ENCODE results near the gene ZSWIM5.
"Not testable (repeated sequence)": the region's sequence is repeated elsewhere in the genome, so short reads cannot be mapped to it uniquely, and the experiment has no call there.

The ZSWIM5 gene

DNA sequence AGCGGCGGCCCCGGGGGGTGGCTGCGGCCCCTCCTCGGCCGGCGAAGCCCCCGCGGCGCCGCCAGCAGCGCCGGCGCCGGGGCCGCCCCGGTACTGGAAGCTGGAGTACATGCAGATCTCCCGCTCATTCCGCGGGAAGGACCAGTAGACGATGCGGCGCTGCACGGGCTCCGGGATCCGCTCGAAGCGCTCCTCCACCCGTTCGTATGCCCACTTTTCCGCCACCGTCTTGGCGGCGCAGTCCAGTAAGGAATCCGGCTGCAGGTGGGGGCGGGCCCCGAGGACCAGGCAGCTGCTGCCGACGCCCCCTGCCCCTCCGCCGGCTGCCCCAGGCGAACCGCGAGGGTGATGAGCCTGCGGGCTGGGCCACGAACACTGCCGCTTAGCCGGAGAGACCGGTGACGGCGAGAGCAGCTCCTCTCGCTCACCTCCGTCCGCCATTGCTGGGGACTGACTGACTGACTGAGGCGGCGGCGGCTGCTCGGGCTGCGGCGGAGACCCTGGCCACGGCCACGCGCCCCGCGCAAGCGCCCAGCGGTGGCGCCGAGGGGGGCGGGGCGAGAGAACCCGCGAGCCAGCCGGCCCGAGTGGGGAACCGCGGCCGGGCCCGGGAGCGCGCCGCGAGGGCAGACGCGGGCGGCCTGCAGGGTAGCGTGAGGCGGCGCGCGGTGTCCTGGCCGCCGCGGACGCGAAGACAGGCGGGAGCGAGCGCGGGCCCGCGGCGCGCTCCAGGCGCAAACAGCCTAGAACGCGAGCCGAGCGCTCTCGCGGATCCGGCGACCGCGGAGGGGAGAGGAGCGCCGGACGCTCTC lies at the start of gene ZSWIM5:
Gene ZSWIM5 (minus strand): TSS at position 696 of the 812 bp plus-strand sequence. CDS start 255 bp downstream, at position 441.
- DNase-seq = peak; percentile 17
- Histone ChIP-seq H3K27me3 (replicated peaks) (no peaks in the 10 kb centered on the region), H3K36me3 (replicated peaks) (no peaks in the 10 kb centered on the region), H3K27ac (no peak within 1 kb of the TSS), H3K4me3 (ENCODE audit: low read depth, low read length) (peak within 1 kb of the TSS; percentile 66)
- TF ChIP-seq, protein P1, sequence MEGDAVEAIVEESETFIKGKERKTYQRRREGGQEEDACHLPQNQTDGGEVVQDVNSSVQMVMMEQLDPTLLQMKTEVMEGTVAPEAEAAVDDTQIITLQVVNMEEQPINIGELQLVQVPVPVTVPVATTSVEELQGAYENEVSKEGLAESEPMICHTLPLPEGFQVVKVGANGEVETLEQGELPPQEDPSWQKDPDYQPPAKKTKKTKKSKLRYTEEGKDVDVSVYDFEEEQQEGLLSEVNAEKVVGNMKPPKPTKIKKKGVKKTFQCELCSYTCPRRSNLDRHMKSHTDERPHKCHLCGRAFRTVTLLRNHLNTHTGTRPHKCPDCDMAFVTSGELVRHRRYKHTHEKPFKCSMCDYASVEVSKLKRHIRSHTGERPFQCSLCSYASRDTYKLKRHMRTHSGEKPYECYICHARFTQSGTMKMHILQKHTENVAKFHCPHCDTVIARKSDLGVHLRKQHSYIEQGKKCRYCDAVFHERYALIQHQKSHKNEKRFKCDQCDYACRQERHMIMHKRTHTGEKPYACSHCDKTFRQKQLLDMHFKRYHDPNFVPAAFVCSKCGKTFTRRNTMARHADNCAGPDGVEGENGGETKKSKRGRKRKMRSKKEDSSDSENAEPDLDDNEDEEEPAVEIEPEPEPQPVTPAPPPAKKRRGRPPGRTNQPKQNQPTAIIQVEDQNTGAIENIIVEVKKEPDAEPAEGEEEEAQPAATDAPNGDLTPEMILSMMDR (IDR thresholded peaks at IDR 0.05; ENCODE audit: low read depth, low read length, missing control alignments) = no peak
- in situ Hi-C loops (cut with HindIII; ENCODE audit: low pct_ligation_motif_present, low sequenced_read_pairs) = no loop called here

DNA sequence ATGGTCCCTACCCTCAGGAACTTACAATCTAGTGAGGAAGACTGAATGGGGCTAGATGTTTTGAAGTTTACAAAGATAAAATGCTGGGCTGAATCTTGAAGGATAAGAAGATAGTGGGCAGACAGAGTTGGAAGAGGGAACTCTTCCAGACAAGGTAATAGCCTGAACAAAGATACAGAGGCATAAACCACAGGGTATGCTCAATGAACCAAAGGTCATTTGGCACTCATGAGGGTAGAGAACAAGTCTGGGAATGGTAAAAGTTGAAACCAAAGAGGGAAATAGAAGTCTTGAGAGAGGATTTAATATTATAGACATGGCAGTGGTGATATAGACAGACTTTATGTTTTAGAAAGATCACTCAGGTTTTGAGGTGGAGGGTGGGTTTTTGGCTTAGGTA lies 48.1 kb upstream of the ZSWIM5 start:
- no peak for DNase-seq
- TF ChIP-seq, protein P1 (IDR thresholded peaks at IDR 0.05; ENCODE audit: low read depth, low read length, missing control alignments) = no peak
- H3K27ac ChIP-seq = no peak overlapping the region
- no peaks in the 10 kb centered on the region for H3K27me3 ChIP-seq (replicated peaks)
- in situ Hi-C loops (cut with HindIII; ENCODE audit: low pct_ligation_motif_present, low sequenced_read_pairs) = no loop called here
- no peaks in the 10 kb centered on the region for H3K36me3 ChIP-seq (replicated peaks)
- no peak overlapping the region for H3K4me3 ChIP-seq (ENCODE audit: low read depth, low read length)

DNA sequence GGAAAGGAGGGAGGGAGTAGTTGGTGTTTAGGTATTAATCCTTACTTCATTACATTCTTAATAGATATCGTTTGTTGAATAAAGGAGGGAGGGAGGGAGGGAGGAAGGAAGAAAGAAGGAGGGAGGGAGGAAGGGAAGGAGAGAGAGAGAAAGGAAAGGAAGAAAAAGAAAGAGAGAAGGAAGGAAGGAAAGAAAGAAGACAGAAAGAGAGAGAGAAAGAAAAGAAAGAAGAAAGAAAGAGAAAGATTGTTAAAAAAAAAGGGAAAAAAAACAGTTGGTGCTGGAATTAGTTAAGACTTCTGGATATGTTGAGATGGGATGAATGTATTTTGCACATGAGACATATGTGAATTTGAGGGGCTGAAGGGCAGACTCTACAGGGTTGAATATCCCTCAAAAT lies 44.1 kb upstream of the ZSWIM5 start:
- DNase-seq = no peak
- no peaks in the 10 kb centered on the region for H3K36me3 ChIP-seq (replicated peaks)
- no peaks in the 10 kb centered on the region for H3K27me3 ChIP-seq (replicated peaks)
- TF ChIP-seq, protein P1 (IDR thresholded peaks at IDR 0.05; ENCODE audit: low read depth, low read length, missing control alignments) = no peak
- in situ Hi-C loops (cut with HindIII; ENCODE audit: low pct_ligation_motif_present, low sequenced_read_pairs) = no loop called here
- H3K27ac ChIP-seq = no peak overlapping the region
- no peak overlapping the region for H3K4me3 ChIP-seq (ENCODE audit: low read depth, low read length)

DNA sequence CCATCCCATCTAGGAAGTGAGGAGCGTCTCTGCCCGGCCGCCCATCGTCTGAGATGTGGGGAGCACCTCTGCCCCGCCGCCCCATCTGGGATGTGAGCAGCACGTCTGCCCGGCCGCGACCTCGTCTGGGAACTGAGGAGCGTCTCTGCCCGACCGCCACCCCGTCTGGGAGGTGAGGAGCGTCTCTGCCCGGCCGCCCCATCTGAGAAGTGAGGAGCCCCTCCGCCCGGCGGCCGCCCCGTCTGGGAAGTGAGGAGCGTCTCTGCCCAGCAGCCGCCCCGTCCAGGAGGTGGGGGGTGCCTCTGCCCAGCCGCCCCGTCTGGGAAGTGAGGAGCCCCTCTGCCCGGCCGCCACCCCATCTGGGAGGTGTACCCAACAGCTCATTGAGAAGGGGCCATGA lies 41.6 kb upstream of the ZSWIM5 start:
- in situ Hi-C loops (cut with HindIII; ENCODE audit: low pct_ligation_motif_present, low sequenced_read_pairs); DNase-seq; H3K36me3 ChIP-seq (replicated peaks); H3K27me3 ChIP-seq (replicated peaks); H3K4me3 ChIP-seq (ENCODE audit: low read depth, low read length); H3K27ac ChIP-seq: not testable (repeated sequence)

DNA sequence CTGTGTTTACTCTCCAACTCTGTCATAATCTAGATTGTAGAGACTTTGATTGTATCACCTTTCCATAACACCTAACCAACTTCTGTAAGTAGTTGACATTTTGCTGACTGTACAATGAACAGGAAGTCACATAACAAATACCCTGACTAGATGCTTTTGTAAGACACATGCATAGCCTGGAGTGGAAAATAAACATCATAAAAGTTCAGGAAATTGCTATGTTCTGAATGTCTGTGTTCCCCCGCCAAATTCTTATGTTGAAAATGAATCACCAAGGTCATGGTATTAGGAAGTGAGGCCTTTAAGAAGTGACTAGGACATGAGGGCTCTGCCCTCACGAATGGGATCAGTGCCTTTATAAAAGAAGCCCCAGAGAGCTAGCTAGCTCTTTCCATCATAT lies 40.4 kb upstream of the ZSWIM5 start:
- Histone ChIP-seq H3K36me3 (replicated peaks) (no peaks in the 10 kb centered on the region), H3K4me3 (ENCODE audit: low read depth, low read length) (no peak overlapping the region), H3K27ac (peak overlapping the region; percentile 63), H3K27me3 (replicated peaks) (no peaks in the 10 kb centered on the region)
- in situ Hi-C loops (cut with HindIII; ENCODE audit: low pct_ligation_motif_present, low sequenced_read_pairs) = no loop called here
- TF ChIP-seq, protein P1 (IDR thresholded peaks at IDR 0.05; ENCODE audit: low read depth, low read length, missing control alignments) = no peak
- DNase-seq = peak; percentile 78

DNA sequence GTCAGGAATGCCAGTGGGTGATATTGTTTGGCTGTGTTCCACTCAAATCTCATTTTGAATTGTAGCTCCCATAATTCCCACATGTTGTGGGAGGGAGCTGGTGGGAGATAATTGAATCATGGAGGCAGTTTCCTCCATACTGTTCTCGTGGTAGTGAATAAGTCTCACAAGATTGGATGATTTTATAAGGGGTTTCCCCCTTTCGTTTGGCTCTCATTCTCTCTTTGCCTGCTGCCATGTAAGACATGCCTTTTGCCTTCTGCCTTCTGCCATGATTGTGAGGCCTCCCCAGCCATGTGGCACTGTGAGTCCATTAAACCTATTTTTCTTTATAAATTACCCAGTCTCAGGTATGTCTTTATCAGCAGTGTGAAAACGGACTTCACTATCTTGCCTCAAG lies 40.0 kb upstream of the ZSWIM5 start:
- H3K27ac ChIP-seq = peak overlapping the region; percentile 63
- H3K36me3 ChIP-seq (replicated peaks); in situ Hi-C loops (cut with HindIII; ENCODE audit: low pct_ligation_motif_present, low sequenced_read_pairs); H3K4me3 ChIP-seq (ENCODE audit: low read depth, low read length); H3K27me3 ChIP-seq (replicated peaks): not testable (repeated sequence)
- DNase-seq = peak; percentile 7

DNA sequence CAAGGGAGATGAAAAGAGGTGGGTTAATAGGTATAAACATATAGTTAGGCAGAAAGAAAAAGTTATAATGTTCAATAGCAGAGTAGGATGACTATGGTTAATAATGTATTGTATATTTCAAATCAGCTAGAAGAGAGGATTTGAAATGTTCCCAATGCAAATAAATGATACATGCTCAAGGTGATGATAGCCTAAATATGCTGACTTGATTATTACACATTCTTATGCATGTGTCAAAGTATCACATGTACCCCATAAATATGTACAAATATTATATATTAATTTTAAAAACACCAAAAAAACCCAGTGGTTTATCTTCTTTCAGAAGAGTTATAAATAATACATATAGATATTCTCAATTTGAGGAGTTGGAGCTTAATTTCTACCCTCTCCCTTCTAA lies 38.3 kb upstream of the ZSWIM5 start:
- Histone ChIP-seq H3K4me3 (ENCODE audit: low read depth, low read length) (no peak overlapping the region), H3K36me3 (replicated peaks) (no peaks in the 10 kb centered on the region), H3K27ac (no peak overlapping the region), H3K27me3 (replicated peaks) (no peaks in the 10 kb centered on the region)
- TF ChIP-seq, protein P1 (IDR thresholded peaks at IDR 0.05; ENCODE audit: low read depth, low read length, missing control alignments) = no peak
- in situ Hi-C loops (cut with HindIII; ENCODE audit: low pct_ligation_motif_present, low sequenced_read_pairs) = no loop called here
- DNase-seq = no peak

Data from brain microvascular endothelial cell (primary cell).